ENCODE results near the gene ALDH1L1.

- TF ChIP-seq, protein P1, sequence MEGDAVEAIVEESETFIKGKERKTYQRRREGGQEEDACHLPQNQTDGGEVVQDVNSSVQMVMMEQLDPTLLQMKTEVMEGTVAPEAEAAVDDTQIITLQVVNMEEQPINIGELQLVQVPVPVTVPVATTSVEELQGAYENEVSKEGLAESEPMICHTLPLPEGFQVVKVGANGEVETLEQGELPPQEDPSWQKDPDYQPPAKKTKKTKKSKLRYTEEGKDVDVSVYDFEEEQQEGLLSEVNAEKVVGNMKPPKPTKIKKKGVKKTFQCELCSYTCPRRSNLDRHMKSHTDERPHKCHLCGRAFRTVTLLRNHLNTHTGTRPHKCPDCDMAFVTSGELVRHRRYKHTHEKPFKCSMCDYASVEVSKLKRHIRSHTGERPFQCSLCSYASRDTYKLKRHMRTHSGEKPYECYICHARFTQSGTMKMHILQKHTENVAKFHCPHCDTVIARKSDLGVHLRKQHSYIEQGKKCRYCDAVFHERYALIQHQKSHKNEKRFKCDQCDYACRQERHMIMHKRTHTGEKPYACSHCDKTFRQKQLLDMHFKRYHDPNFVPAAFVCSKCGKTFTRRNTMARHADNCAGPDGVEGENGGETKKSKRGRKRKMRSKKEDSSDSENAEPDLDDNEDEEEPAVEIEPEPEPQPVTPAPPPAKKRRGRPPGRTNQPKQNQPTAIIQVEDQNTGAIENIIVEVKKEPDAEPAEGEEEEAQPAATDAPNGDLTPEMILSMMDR (IDR thresholded peaks at IDR 0.05), result no peak
- no peak for TF ChIP-seq POLR2A (IDR thresholded peaks at IDR 0.05)
- no peak for TF ChIP-seq EP300 (IDR thresholded peaks at IDR 0.05)
These were observed 46.8 kb downstream of the ALDH1L1 start for GRCh38 chr3:126133606-126134005.

Data from ovary (tissue), 3 donors.